ENCODE measurements around the gene HNRNPC. TPM values are rescaled to one million over a fixed set of nuclear protein-coding genes. Genes with fewer than 3 reads are reported as not detected.

HNRNPC gene
- total and polyA plus RNA-seq, 2 of the 8 experiments (the other 6 are each of a cell fraction or from before 2014, with no cell fraction given) = 781 to 1,207 TPM

DNA sequence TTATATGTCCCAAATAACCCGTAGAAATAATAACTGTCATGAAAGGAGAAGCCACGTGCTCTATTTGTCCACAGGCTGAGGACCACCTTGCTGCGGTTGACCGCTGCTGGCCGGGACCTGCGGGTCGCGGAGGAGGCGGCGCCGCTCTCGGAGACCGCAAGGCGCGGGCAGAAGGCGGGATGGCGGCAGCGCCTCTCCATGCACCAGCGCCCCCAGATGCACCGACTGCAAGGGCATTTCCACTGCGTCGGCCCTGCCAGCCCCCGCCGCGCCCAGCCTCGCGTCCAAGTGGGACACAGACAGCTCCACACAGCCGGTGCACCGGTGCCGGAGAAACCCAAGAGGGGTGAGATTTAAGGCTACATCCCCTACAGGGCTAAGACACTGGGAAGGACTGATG is 31.6 kb upstream of the HNRNPC start (continued):
- TF ChIP-seq HDAC2 (IDR thresholded peaks at IDR 0.05; ENCODE audit: borderline replicate concordance in 1 of 2, low read depth in 2 of 2, low read length in 2 of 2) = no peak
- no peak; the same call in 1 of the 2 replicates for TF ChIP-seq PHF8 (conservative IDR thresholded peaks at IDR 0.05; ENCODE audit: low read depth, low read length)
- TF ChIP-seq SP2 (IDR thresholded peaks at IDR 0.05; ENCODE audit: low read length) = no peak
- no peak for TF ChIP-seq RNF2 (IDR thresholded peaks at IDR 0.05; ENCODE audit: borderline replicate concordance, low read depth, low read length, missing control alignments, poor library complexity, severe bottlenecking)
- no peak for TF ChIP-seq CEBPB (IDR thresholded peaks at IDR 0.05; ENCODE audit: low read depth, low read length)
- TF ChIP-seq, protein P1, sequence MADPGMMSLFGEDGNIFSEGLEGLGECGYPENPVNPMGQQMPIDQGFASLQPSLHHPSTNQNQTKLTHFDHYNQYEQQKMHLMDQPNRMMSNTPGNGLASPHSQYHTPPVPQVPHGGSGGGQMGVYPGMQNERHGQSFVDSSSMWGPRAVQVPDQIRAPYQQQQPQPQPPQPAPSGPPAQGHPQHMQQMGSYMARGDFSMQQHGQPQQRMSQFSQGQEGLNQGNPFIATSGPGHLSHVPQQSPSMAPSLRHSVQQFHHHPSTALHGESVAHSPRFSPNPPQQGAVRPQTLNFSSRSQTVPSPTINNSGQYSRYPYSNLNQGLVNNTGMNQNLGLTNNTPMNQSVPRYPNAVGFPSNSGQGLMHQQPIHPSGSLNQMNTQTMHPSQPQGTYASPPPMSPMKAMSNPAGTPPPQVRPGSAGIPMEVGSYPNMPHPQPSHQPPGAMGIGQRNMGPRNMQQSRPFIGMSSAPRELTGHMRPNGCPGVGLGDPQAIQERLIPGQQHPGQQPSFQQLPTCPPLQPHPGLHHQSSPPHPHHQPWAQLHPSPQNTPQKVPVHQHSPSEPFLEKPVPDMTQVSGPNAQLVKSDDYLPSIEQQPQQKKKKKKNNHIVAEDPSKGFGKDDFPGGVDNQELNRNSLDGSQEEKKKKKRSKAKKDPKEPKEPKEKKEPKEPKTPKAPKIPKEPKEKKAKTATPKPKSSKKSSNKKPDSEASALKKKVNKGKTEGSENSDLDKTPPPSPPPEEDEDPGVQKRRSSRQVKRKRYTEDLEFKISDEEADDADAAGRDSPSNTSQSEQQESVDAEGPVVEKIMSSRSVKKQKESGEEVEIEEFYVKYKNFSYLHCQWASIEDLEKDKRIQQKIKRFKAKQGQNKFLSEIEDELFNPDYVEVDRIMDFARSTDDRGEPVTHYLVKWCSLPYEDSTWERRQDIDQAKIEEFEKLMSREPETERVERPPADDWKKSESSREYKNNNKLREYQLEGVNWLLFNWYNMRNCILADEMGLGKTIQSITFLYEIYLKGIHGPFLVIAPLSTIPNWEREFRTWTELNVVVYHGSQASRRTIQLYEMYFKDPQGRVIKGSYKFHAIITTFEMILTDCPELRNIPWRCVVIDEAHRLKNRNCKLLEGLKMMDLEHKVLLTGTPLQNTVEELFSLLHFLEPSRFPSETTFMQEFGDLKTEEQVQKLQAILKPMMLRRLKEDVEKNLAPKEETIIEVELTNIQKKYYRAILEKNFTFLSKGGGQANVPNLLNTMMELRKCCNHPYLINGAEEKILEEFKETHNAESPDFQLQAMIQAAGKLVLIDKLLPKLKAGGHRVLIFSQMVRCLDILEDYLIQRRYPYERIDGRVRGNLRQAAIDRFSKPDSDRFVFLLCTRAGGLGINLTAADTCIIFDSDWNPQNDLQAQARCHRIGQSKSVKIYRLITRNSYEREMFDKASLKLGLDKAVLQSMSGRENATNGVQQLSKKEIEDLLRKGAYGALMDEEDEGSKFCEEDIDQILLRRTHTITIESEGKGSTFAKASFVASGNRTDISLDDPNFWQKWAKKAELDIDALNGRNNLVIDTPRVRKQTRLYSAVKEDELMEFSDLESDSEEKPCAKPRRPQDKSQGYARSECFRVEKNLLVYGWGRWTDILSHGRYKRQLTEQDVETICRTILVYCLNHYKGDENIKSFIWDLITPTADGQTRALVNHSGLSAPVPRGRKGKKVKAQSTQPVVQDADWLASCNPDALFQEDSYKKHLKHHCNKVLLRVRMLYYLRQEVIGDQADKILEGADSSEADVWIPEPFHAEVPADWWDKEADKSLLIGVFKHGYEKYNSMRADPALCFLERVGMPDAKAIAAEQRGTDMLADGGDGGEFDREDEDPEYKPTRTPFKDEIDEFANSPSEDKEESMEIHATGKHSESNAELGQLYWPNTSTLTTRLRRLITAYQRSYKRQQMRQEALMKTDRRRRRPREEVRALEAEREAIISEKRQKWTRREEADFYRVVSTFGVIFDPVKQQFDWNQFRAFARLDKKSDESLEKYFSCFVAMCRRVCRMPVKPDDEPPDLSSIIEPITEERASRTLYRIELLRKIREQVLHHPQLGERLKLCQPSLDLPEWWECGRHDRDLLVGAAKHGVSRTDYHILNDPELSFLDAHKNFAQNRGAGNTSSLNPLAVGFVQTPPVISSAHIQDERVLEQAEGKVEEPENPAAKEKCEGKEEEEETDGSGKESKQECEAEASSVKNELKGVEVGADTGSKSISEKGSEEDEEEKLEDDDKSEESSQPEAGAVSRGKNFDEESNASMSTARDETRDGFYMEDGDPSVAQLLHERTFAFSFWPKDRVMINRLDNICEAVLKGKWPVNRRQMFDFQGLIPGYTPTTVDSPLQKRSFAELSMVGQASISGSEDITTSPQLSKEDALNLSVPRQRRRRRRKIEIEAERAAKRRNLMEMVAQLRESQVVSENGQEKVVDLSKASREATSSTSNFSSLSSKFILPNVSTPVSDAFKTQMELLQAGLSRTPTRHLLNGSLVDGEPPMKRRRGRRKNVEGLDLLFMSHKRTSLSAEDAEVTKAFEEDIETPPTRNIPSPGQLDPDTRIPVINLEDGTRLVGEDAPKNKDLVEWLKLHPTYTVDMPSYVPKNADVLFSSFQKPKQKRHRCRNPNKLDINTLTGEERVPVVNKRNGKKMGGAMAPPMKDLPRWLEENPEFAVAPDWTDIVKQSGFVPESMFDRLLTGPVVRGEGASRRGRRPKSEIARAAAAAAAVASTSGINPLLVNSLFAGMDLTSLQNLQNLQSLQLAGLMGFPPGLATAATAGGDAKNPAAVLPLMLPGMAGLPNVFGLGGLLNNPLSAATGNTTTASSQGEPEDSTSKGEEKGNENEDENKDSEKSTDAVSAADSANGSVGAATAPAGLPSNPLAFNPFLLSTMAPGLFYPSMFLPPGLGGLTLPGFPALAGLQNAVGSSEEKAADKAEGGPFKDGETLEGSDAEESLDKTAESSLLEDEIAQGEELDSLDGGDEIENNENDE (IDR thresholded peaks at IDR 0.05; ENCODE audit: insufficient replicate concordance, low read length) = no peak
- TF ChIP-seq, protein P2, sequence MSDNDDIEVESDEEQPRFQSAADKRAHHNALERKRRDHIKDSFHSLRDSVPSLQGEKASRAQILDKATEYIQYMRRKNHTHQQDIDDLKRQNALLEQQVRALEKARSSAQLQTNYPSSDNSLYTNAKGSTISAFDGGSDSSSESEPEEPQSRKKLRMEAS (IDR thresholded peaks at IDR 0.05) = peak; percentile 72
- no peak for TF ChIP-seq BRCA1 (IDR thresholded peaks at IDR 0.05; ENCODE audit: low read depth, low read length)
- TF ChIP-seq FOSL1 (IDR thresholded peaks at IDR 0.05; ENCODE audit: insufficient read depth, low read depth, low read length) = no peak
- TF ChIP-seq BACH1 (IDR thresholded peaks at IDR 0.05; ENCODE audit: low read length) = no peak
- TF ChIP-seq GABPA (IDR thresholded peaks at IDR 0.05; ENCODE audit: borderline replicate concordance, insufficient read depth, low read length) = no peak

Measured in H1 (cell line).